ENCODE measurements around the gene CHURC1. TPM values are rescaled to one million over a fixed set of nuclear protein-coding genes. Genes with fewer than 3 reads are reported as not detected.

Gene CHURC1
- total and polyA plus RNA-seq, 2 experiments from 2014 or later = 62.4 to 134 TPM

DNA sequence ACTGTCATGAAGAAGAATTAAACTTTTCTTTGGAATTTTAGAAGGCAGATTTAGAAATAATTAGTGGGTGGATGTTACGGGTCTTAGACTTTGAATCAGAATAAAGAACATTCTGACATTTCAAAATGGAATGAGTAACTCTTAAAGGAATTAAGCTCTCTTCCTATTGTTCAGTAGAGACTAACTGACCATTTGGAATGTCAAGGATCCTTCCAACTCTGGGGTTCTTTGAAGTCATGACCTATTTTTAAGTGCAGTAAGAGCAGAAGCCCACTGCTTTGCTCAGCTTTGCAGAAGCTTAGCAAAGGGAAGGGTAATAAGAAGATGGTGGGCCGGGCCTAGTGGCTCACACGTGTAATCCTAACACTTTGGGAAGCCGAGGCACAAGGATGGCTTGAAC, 4.0 kb downstream of the CHURC1 start:
- 91% methylated on average over 4 of the region's 4 CpGs for WGBS (ENCODE audit: low lambda C conversion rate, missing lambda C conversion rate)
- Histone ChIP-seq H3K4me3 (no peak overlapping the region), H4K20me1 (ENCODE audit: insufficient read depth, poor library complexity, severe bottlenecking) (peaks cover 3% of the 10 kb centered on the region), H3K27ac (no peak overlapping the region), H3K9me3 (ENCODE audit: low read depth) (no peaks in the 10 kb centered on the region), H3K9me2 (replicated peaks; ENCODE audit: insufficient read depth) (no peaks in the 10 kb centered on the region), H3K36me3 (replicated peaks; ENCODE audit: insufficient read depth, low read depth) (no peaks in the 10 kb centered on the region), H2AFZ (no peak overlapping the region), H3K79me2 (peaks cover 85% of the 10 kb centered on the region), H3K27me3 (no peaks in the 10 kb centered on the region), H3K4me2 (no peak overlapping the region), H3K4me1 (ENCODE audit: insufficient read depth) (peaks cover 10% of the 10 kb centered on the region)
- TF ChIP-seq EZH2phosphoT487 (IDR thresholded peaks at IDR 0.05; ENCODE audit: low read depth, severe bottlenecking, unreplicated experiment) (no peak), EZH2 (IDR thresholded peaks at IDR 0.05; ENCODE audit: borderline replicate concordance) (no peak)
- TF ChIP-seq, protein P1, sequence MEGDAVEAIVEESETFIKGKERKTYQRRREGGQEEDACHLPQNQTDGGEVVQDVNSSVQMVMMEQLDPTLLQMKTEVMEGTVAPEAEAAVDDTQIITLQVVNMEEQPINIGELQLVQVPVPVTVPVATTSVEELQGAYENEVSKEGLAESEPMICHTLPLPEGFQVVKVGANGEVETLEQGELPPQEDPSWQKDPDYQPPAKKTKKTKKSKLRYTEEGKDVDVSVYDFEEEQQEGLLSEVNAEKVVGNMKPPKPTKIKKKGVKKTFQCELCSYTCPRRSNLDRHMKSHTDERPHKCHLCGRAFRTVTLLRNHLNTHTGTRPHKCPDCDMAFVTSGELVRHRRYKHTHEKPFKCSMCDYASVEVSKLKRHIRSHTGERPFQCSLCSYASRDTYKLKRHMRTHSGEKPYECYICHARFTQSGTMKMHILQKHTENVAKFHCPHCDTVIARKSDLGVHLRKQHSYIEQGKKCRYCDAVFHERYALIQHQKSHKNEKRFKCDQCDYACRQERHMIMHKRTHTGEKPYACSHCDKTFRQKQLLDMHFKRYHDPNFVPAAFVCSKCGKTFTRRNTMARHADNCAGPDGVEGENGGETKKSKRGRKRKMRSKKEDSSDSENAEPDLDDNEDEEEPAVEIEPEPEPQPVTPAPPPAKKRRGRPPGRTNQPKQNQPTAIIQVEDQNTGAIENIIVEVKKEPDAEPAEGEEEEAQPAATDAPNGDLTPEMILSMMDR (IDR thresholded peaks at IDR 0.05; ENCODE audit: poor library complexity) = no peak
- no peak for DNase-seq (ENCODE audit: low spot score)

DNA sequence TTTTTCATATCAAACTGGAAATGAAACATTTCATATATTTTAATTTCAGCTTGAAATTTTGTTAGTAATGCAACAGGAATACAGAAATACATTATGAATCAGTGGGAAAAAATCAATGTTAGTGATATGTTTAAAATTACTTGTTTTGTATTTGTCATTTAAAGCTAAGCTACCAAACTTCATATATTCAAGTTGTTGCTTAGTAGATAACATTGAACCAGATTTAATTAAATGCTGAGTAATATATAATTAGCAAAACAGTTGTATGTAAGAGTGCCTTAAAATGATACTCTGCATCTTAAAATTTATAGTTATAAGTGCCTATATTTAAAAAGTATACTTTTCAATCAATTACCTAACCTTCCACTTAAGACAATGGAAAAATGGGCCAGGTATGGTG, 5.0 kb downstream of the CHURC1 start:
- Histone ChIP-seq H2AFZ (no peak overlapping the region), H3K9me3 (ENCODE audit: low read depth) (no peaks in the 10 kb centered on the region), H3K27me3 (no peaks in the 10 kb centered on the region), H4K20me1 (ENCODE audit: insufficient read depth, poor library complexity, severe bottlenecking) (peaks cover 3% of the 10 kb centered on the region), H3K36me3 (replicated peaks; ENCODE audit: insufficient read depth, low read depth) (no peaks in the 10 kb centered on the region), H3K27ac (no peak overlapping the region), H3K4me2 (no peak overlapping the region), H3K4me3 (no peak overlapping the region), H3K79me2 (peaks cover 88% of the 10 kb centered on the region), H3K9me2 (replicated peaks; ENCODE audit: insufficient read depth) (no peaks in the 10 kb centered on the region), H3K4me1 (ENCODE audit: insufficient read depth) (peaks cover 10% of the 10 kb centered on the region)
- DNase-seq (ENCODE audit: low spot score) = no peak
- TF ChIP-seq EZH2phosphoT487 (IDR thresholded peaks at IDR 0.05; ENCODE audit: low read depth, severe bottlenecking, unreplicated experiment) (no peak), EZH2 (IDR thresholded peaks at IDR 0.05; ENCODE audit: borderline replicate concordance) (no peak)
- TF ChIP-seq, protein P1 (IDR thresholded peaks at IDR 0.05; ENCODE audit: poor library complexity) = no peak

DNA sequence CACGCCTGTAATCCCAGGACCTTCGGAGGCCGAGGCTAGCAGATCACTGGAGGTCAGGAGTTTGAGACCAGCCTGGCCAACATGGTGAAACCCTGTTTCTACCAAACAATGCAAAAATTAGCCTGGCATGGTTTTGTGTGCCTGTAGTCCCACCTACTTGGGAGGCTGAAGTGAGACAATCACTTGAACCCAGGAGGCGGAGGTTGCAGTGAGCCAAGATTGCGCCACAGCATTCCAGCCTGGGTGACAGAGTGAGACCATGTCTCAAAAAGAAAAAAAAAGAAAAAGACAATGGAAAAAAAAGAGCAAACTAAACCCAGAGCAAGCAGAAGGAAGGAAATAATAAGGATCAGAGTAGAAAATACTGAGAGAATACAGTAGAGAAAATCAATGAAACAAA, 5.4 kb downstream of the CHURC1 start:
- Histone ChIP-seq H3K27me3 (no peaks in the 10 kb centered on the region), H3K79me2 (peaks cover 88% of the 10 kb centered on the region), H3K4me3 (no peak overlapping the region), H3K9me3 (ENCODE audit: low read depth) (no peaks in the 10 kb centered on the region), H3K4me2 (no peak overlapping the region), H3K4me1 (ENCODE audit: insufficient read depth) (peaks cover 10% of the 10 kb centered on the region), H3K36me3 (replicated peaks; ENCODE audit: insufficient read depth, low read depth) (no peaks in the 10 kb centered on the region), H3K9me2 (replicated peaks; ENCODE audit: insufficient read depth) (no peaks in the 10 kb centered on the region), H2AFZ (no peak overlapping the region), H4K20me1 (ENCODE audit: insufficient read depth, poor library complexity, severe bottlenecking) (peaks cover 5% of the 10 kb centered on the region), H3K27ac (no peak overlapping the region)
- DNase-seq (ENCODE audit: low spot score) = no peak
- TF ChIP-seq, protein P1 (IDR thresholded peaks at IDR 0.05; ENCODE audit: poor library complexity) = no peak
- TF ChIP-seq EZH2phosphoT487 (IDR thresholded peaks at IDR 0.05; ENCODE audit: low read depth, severe bottlenecking, unreplicated experiment) (no peak), EZH2 (IDR thresholded peaks at IDR 0.05; ENCODE audit: borderline replicate concordance) (no peak)
- 96% methylated on average over 5 of the region's 5 CpGs for WGBS (ENCODE audit: low lambda C conversion rate, missing lambda C conversion rate)

DNA sequence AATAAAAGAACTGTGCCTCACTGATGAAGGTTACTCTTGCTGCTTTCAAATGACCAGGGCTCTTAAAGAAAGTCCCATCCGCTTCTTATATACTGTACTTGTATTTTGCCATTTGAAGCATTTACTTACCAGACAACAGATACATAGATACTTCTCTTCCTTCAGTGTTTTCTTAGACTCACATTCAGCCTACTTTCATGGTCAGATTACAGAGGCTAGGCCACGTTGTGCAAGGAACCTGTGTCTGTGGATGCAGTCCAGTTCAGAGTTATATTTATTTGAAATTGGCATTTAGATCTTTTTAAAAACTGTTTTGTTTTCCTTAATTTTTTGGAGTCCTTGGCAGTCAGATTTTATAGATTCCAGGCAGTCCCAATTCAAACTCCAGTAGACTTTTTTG, 6.2 kb downstream of the CHURC1 start:
- DNase-seq (ENCODE audit: low spot score) = no peak
- no peak overlapping the region for H3K4me3 ChIP-seq
- peaks cover 8% of the 10 kb centered on the region for H4K20me1 ChIP-seq (ENCODE audit: insufficient read depth, poor library complexity, severe bottlenecking)
- H2AFZ ChIP-seq = no peak overlapping the region
- no peak overlapping the region for H3K27ac ChIP-seq
- no peaks in the 10 kb centered on the region for H3K36me3 ChIP-seq (replicated peaks; ENCODE audit: insufficient read depth, low read depth)
- peaks cover 87% of the 10 kb centered on the region for H3K79me2 ChIP-seq
- H3K9me2 ChIP-seq (replicated peaks; ENCODE audit: insufficient read depth) = no peaks in the 10 kb centered on the region
- H3K27me3 ChIP-seq = no peaks in the 10 kb centered on the region
- H3K9me3 ChIP-seq (ENCODE audit: low read depth) = no peaks in the 10 kb centered on the region
- peaks cover 3% of the 10 kb centered on the region for H3K4me1 ChIP-seq (ENCODE audit: insufficient read depth)
- WGBS (ENCODE audit: low lambda C conversion rate, missing lambda C conversion rate) = 87% methylated on average over 2 of the region's 2 CpGs
- H3K4me2 ChIP-seq = no peak overlapping the region
- TF ChIP-seq EZH2 (IDR thresholded peaks at IDR 0.05; ENCODE audit: borderline replicate concordance) = no peak
- TF ChIP-seq, protein P1 (IDR thresholded peaks at IDR 0.05; ENCODE audit: poor library complexity) = no peak
- TF ChIP-seq EZH2phosphoT487 (IDR thresholded peaks at IDR 0.05; ENCODE audit: low read depth, severe bottlenecking, unreplicated experiment) = no peak
